ENCODE data around the gene SYVN1.

DNA sequence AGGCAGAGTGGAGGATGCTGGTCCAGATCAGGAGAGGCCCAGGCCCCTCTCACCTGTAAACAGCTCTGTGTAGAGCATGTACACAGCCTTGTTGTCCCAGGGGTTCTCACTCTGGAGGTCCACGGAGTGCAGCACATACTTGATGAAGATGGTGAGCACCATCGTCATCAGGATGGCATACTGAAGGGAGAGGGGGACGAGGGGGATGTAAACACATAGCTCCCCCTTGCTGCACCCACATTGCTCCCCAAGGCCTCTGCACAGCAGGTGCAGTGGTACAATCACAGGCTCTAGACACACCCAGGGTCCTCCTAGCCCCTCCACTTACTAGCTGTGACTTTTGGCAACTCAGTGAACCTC is 2.9 kb downstream of the SYVN1 start:
- no peak for TF ChIP-seq HOXD13 (CRISPR knock-in tag; IDR thresholded peaks at IDR 0.05; ENCODE audit: borderline replicate concordance)
- TF ChIP-seq, protein P1, sequence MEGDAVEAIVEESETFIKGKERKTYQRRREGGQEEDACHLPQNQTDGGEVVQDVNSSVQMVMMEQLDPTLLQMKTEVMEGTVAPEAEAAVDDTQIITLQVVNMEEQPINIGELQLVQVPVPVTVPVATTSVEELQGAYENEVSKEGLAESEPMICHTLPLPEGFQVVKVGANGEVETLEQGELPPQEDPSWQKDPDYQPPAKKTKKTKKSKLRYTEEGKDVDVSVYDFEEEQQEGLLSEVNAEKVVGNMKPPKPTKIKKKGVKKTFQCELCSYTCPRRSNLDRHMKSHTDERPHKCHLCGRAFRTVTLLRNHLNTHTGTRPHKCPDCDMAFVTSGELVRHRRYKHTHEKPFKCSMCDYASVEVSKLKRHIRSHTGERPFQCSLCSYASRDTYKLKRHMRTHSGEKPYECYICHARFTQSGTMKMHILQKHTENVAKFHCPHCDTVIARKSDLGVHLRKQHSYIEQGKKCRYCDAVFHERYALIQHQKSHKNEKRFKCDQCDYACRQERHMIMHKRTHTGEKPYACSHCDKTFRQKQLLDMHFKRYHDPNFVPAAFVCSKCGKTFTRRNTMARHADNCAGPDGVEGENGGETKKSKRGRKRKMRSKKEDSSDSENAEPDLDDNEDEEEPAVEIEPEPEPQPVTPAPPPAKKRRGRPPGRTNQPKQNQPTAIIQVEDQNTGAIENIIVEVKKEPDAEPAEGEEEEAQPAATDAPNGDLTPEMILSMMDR (tag by site-specific recombination; IDR thresholded peaks at IDR 0.05) = no peak
- TF ChIP-seq, protein P2, sequence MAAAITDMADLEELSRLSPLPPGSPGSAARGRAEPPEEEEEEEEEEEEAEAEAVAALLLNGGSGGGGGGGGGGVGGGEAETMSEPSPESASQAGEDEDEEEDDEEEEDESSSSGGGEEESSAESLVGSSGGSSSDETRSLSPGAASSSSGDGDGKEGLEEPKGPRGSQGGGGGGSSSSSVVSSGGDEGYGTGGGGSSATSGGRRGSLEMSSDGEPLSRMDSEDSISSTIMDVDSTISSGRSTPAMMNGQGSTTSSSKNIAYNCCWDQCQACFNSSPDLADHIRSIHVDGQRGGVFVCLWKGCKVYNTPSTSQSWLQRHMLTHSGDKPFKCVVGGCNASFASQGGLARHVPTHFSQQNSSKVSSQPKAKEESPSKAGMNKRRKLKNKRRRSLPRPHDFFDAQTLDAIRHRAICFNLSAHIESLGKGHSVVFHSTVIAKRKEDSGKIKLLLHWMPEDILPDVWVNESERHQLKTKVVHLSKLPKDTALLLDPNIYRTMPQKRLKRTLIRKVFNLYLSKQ (tag by site-specific recombination; IDR thresholded peaks at IDR 0.05; ENCODE audit: borderline replicate concordance) = no peak

All from HEK293 (cell line).